ENCODE results near the gene AASDH.

- TF ChIP-seq CTCF (IDR thresholded peaks at IDR 0.05) (no peak), ZFX (IDR thresholded peaks at IDR 0.05; ENCODE audit: borderline replicate concordance) (no peak)
These were observed at the start of gene AASDH for GRCh38 chr4:56387023-56388001.

Data from 22Rv1 (cell line).